HL-60/S4 (cell line): ENCODE data around the gene TUBB6.

ENCODE experiments used
- in situ Hi-C: fragments of 300-500 bp; cut with MboI; formaldehyde crosslinking; loops from 2 replicates; pipeline ENCODE4 v1.14.3; 2022; ENCODE audit warnings: low sequenced_read_pairs

Gene TUBB6

DNA sequence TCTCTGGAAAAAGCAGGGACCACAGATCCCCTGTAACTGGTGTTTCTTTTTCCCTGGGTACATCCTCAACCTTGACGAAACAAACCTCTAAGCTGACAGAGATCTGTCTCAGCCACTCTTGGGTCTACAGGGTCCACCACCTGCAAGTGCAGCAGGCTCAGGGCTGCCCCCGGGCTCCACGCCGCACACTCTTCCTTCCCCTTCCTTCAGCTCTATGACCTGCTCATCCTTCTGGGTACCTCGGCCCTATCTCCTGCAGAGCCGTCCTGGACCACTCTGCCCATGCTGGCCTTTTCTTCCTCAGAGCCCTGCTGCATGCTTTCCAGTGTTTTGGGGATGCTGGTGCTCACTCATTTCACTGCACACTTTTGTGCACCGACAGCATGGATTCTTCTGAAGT, 27.5 kb downstream of the TUBB6 start:
- in situ Hi-C loops, result no loop called here

DNA sequence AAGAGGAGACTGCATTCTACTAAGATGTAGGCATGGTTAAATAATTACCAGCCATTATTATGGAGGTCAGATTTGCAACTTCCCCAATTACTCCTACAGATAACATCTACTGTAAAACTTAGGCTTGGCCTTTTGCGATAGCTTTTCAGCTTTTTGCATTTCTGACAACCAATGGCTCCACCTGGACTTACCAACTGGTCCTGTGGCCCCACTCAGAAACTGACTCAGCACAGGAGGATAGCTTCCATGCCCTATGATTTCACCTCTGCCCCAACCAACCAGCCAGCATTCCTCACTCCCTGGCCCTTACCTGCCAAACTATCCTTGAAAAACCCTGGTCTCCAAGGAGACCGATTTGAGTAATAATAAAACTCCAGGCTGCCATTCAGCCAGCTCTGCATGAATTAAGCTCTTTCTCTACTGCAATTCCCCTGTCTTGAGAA, 28.2 kb downstream of the TUBB6 start:
- in situ Hi-C loops, result no loop called here

DNA sequence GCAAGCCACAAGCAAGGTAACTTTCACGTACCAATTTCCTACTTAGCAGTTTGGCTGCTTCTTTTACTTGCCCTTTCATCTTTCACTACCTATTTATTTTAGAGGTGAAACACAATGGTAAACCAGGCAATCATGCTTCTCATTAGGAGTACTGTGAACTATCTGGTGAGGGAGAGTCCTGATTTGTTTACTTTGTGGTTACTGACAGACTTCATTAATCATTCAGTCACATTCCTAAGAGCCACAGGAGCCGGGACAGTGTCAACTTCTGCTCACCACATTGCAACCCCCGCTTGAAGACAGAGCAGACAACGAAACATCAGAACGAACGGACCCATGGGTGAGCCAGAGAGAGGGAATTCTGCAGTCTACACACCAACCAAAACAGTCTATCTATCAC, 28.8 kb downstream of the TUBB6 start:
- in situ Hi-C loops, result no loop called here

DNA sequence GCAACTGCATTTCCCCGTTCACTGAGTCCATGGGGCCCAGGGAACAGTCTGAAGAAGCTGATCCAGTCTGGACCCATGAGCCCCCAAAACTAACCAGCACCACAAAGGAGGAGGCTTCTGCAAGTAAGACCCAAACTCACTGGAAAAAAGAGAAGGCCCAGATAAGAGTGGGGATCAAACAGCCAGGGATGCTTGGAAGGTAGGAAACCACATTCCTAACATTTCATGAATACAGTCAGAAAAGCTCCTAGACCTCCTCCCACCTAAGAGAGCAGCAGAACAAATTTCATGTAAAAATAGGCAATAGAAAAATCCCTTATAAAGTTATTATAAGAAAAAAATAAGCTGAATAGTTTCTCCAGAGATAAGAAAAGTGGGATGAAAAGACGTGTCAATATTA, 30.3 kb downstream of the TUBB6 start:
- in situ Hi-C loops, result no loop called here

DNA sequence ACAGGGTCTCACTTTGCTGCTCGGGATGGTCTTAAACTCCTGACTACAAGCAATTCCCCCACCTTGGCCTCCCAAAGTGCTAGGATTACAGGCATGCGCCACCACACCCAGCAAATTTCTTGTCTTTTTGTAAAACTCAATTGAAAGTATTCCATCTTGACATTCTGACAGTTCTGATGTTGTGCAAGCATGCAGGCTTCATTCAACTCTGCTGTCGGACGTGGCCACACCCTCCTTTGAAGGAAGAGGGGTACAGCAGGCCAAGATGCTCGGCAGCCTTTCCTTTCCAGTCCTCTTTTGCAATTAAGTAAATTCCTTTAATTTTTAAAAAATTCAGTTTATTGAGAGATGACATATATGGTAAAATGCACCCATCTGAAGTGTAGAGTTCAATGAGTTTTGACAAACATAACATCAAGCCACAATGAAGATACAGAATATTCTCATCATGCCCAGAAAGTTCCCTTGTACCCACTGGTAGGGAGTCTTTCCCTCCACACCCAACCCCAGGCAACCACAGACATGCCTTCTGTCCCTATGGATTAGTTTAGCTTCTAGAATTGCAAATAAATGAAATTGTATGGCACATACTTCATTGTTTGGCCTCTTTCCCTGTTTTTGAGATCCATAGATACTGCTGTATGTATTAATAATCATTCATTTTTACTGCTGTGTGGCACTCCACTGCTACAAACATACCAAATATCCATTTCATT, 33.1 kb downstream of the TUBB6 start:
- in situ Hi-C loops, result no loop called here

DNA sequence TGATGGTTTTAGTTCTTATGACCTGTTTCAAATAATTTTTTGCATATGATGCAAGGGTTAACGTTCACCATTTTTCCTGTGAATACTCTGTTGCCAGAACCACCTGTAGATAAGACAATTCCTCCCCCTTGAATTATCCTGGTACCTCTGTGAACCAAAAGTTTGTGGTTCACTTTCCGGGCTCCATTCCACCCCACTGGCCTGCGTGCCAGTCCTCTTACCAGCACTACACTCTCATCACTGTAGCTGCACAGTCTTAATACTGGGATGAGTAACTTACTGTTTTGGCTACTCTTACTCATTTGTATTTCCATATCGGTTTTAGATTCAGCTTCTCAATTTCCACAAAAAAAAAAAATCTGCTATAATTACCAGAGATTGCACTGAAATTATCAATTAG, 34.6 kb downstream of the TUBB6 start:
- in situ Hi-C loops, result no loop called here

DNA sequence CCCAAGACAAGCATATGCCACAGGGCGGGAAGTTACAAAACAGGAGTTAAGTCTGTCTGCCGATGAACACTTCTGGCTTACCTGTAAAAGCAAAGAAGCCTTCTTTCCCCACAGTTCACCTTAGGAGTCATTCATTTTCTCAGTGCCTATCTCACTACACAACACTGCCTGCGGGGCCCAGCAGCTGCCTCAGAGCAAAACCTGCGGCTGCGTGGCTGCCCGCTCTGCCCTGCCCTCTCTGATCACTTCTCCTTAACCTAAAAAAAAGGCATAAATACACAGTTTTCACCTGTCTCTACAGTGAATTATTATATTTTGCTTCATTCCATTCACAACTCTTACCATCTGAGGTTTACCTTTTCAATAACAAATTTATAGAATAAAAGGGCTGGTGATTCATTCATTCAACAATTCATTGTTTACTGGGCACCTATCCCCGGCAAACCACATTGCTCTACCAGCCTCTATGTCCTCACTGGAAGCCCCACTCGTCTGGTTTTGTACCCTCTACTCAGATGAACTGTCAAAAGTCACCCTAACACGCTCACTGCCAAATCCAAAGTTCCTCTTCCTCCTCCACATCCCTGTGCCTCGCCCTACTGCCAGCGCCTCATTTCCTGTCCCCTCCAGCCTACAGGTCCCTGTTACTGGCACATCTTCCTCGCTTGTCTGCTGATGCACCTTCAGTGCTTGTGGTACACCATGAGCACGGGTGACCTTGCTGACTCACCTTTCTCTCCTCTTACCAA, 37.6 kb downstream of the TUBB6 start:
- in situ Hi-C loops, result no loop called here

DNA sequence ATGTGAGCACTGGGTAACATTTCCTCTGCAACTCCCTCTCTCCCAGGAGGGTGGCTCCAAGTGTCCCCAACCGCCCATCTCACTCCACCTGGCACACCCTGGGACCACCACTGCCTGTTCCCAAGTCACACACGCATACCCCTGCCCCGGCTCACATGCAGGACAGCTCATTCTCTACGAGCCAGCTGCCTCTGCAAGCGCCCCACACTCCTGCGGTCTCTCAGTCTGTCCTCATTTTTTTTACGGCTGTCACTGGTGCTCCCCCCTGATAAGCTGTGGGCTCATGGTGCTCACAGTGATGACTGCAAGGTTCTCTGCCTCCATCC, 38.2 kb downstream of the TUBB6 start:
- in situ Hi-C loops, result no loop called here

DNA sequence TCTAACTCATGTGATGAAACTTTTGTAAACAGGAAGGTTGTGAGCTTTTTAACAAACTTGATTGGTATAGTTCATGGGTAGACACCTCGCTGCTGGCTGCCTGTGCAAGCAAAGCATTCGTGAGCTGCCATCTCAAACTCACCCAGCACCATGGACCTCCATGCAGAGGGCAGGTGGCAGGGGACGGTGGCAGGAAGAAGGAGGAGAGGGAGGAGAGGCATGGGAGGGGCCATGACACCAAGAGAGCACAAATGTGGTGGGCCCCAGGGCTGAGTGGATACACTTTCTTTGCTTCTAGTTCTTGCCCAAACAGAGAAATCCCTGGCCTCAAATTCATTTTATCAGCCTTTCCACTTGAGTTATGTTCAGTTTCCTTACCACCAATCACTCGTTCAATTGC, 39.9 kb downstream of the TUBB6 start:
- in situ Hi-C loops, result no loop called here

DNA sequence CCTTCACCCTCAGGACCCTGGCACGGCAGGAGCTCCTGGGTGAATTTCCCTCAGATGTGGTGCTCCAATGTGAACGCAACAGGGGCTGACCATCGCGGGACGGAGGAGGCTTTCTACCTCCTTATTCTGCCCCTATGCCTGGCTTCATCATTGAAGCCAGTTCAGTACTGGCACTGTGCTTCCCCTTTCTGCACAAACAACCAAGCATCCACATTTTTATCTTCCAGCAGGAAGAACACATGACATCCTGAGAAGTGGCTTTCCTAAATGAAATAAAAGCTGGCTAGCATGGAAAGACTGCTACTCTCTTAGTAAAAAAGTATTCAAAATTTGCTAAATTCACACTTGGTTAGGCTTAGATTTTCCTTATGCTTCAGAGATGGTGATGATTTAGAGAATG, 44.1 kb downstream of the TUBB6 start:
- in situ Hi-C loops, result no loop called here

DNA sequence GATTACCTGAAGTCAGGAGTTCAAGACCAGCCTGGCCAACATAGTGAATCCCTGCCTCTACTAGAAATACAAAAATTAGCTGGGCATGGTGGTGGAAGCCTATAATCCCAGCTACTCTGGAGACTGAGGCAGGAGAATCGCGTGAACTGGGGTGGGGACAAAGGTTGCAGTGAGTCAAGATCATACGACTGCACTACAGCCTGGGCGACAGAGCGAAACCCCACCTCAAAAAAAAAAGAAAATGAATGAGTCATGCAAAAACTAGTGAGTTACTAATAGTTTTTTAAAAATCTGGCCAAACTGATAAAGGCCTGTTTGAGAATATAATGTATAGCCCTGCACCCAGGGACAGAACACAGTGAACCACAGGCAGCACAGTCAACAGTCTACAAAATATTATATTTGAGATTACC, 51.5 kb downstream of the TUBB6 start:
- in situ Hi-C loops, result no loop called here

DNA sequence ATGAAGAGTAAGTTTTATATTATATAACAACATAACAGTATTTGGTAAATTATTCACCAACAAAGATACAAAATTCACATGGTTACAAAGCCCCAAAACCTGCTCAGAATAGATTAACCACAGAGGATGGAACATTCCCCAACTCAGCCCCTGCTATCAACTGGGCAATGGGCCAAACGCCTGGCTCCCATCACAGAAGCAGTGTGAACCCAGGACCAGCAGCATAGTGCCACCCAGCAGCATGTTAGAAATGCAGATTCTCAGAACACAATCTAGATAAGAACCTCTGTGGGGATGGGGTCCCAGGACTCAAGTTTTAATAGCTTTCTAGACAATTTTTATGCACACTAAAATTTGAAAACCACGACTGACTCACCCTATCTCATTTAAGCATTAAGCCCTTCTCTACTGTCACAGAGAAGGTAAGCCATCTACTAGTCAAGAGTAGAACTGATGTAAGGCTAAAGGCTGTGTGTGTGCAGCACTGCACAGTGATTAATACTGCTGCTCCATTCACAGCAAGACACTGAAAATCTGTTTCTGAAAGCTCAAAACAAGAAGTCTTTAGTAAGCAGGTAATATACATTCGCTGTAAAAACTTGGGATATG, 53.8 kb downstream of the TUBB6 start:
- in situ Hi-C loops, result no loop called here

DNA sequence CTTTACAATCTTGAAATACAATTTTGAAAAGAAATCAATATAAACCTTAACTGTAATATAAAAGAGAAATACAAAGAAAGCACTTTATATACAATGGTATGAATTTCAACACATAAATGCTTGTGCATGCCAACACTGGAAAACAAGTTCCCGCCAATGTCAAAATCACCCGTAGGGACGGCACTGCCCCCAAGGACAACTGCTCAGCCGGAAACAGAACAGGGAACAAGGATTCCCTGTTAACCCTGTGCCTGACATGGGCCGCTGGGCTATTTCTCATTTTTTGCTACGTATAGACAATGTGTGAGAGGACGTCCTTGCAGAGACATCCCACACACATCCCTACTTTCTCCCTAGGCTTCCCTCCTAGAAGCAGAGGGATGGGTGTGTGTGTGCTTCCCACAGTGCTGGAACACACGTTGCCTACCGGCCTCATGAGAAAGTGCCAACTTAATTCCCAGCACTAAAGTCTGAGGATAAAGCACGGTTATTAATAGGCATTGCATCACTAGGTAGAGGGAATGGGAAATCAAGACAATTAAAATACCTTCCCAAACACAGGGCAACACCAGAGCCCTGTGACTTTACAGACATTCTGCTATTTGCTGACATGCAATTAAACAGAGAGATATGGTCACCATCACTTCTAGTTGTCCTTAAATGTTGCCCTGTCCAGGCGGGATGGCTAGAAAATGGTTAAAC, 54.6 kb downstream of the TUBB6 start:
- in situ Hi-C loops, result no loop called here

DNA sequence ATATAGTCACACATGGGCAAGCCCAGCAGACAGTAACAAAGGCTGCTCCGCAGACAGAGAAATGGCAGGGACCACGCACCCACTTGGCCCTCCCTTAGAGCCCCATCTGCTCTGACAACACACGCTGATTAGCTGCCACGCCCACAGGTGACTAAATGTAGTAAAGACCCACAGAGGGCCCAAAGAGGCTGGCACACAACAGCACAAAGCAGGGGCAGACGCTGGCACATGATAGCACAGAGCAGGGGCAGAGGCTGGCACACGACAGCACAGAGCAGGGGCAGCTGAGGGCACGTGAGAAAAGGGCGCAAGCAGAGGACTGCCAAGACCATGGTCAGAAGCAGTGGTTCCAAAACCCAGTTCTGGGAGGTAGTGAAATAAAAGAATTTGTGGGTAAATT, 58.3 kb downstream of the TUBB6 start:
- in situ Hi-C loops, result no loop called here

DNA sequence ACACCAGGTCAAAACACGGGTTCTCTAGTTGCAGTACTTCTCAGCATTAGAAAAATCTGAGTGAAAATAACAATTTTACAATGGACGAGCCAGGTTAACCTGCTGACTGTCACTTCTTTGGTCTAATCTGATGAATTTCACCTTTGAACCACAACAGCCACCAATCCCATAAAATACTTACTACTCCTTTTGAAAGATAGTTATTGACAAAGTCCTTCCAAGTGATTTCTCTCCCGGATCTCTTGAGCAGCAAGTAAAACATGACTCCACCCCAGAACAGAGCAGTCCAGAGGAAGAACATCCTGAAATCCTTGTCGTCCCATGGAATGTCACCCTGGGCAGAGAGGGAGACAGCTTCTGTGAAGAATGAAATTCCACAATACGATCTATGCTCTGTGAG, 58.7 kb downstream of the TUBB6 start:
- in situ Hi-C loops, result no loop called here

DNA sequence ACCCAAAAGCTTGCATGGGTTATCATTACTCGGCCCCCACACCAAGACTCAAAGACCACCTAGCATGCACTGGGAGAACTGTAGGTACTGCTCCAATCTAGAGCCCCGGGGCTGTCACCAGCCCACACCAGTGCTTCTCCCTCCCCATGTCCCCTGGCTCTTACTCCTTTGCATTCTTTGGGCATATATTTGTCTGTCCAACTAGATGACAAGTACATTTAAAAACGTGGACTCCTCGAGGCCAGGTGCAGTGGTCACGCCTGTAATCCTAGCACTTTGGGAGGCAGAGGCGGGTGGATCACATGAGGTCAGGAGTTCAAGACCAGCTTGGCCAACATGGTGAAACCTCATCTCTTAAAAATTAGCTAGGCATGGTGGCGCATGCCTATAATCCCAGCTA, 61.2 kb downstream of the TUBB6 start:
- in situ Hi-C loops, result no loop called here

DNA sequence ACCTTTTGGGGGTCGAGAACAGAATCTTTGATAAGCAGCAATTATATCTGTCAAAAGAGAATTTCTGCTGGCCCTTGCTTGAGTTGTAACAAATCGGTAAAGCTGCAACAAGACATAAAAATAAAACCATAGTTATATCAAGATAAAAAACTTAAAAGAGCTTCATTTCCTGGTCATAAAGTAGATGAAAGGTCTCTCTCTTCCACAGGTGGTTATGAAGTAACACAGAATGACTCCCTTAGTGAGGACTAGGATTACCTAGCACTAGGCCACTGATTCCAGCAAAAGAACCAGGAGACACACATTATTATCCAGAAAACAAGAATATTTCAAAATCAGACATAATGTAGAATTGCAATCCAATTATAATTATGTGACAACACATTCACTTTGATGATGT, 63.5 kb downstream of the TUBB6 start:
- in situ Hi-C loops, result no loop called here

DNA sequence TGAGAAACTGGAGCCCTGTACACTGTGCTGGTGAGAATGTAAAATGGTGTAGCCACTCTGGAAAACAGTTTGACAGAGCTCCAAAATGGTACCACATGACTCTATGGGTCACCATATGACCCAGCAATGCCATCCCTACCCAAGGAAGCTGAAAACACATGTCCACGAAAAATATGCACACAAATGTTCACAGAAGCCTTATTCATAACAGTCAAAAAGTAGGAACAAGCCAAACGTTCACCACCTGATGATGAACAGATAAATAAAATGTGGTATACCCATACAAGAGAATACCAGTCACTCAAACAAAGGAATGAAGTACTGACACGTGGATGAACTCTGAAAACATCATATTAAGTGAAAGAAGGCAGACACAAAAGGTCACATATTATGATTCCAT, 64.4 kb downstream of the TUBB6 start:
- in situ Hi-C loops, result no loop called here

DNA sequence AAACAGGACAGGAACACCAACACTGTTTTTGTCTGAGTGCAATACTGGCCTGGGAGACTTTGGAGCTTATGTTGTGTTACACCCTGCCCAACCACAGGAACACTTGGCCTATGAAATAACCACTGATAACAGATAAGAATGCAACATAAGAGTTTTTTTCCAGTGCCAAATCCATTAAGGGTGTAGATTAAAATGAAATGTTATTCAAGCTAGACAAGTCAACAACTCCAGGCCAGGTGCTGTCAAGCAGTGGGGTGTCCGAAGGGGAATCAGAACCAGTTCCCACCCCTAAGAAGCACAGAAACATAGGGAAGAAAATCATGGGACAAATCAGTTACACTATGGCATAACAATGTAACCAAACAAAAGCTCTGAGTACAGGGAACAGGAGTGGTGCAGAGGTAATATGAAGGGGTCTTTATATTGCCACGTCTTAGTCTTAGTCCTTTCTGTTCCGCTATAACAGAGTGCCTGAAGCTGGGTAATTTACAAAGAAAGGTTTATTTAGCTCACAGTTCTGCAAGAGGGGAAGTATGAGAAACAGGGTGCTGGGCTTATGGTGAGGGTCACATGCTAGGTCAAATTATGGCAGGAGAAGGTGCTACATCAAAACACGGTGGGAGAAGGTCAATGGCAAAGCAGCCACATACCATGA, 65.2 kb downstream of the TUBB6 start:
- in situ Hi-C loops, result no loop called here

DNA sequence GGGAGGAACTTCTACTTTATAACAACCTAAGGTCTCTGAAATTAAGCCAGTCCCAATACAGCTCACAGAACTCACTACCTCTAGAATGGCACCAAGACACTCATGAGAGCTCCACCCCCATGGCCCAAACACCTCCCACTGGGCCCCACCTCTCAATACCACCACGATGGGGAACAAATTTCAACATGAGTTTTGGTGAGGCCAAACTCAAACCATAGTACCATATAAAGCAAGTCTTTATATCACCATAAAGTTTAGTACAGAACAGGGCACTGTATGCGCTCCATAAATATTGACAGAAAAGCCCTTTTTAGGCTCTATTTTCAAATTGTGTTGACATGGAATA, 65.7 kb downstream of the TUBB6 start:
- in situ Hi-C loops, result no loop called here

DNA sequence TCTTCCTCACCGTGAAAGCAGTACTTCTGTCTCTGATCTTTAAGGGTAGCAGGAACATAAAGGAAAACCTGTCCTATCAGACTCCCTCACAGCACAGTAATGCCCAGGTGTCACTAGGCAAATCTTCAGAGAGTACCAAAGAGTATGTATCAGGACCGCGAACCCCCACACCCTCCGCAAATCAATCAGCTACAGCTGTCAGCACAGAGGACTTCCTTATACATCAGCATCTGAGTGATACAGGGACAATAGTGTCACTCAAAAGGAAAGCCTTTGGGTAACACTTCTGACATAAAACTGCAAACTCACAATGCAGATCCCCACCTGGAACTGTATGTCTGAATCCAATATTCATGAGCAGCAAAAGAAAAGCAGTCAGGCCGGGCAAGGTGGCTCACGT, 66.4 kb downstream of the TUBB6 start:
- in situ Hi-C loops, result no loop called here
